Tibial artery (tissue), 4 donors: Measurements from ENCODE around the gene MTHFD2L.
A peak's percentile ranks its signal among the peaks of the same experiment; 100 is the strongest.

Experiments used
- DNase-seq, 2 donors: peaks; one replicate each; pipeline ENCODE4 v3.0.0-alpha.2; 2019
- H3K27ac ChIP-seq, 2 donors: fragments of 200-600 bp; sonication (generic) in 1 of 2; 1 replicate in 1 of 2; 2 replicates in 1 of 2; pipeline ENCODE4 v1.5.1; 2018 to 2019; ENCODE audit warnings: mild to moderate bottlenecking in 1 of 2
- H3K27me3 ChIP-seq, 2 donors: fragments of 200-600 bp; sonication (generic) in 1 of 2; one replicate each; pipeline versions ENCODE4 v1.5.1 to v1.6.0; 2016 to 2019
- H3K36me3 ChIP-seq, 3 donors: fragments of 200-600 bp; sonication (generic) in 2 of 3; one replicate each; pipeline ENCODE4 v1.5.1; 2016 to 2019; ENCODE audit warnings: mild to moderate bottlenecking in 2 of 3
- H3K4me1 ChIP-seq, 4 donors: fragments of 200-600 bp; sonication (generic) in 2 of 4; 1 replicate in 3 of 4; 2 replicates in 1 of 4; pipeline ENCODE4 v1.5.1; 2016 to 2019
- H3K4me3 ChIP-seq, 2 donors: fragments of 200-600 bp; sonication (generic) in 1 of 2; 1 replicate in 1 of 2; 2 replicates in 1 of 2; pipeline ENCODE4 v1.5.1; 2018 to 2019; ENCODE audit warnings: mild to moderate bottlenecking in 2 of 2
- H3K9me3 ChIP-seq, 3 donors: fragments of 200-600 bp; sonication (generic) in 1 of 3; one replicate each; pipeline ENCODE4 v1.5.1; 2016 to 2019
- CTCF ChIP-seq, 2 experiments: fragments of 200-600 bp in 1 of 2; fragments of 450-650 bp in 1 of 2; IDR thresholded peaks; one replicate each; pipeline ENCODE4 v1.5.1; 2017 to 2019; ENCODE audit warnings: antibody characterized with exemption in 2 of 2, mild to moderate bottlenecking in 1 of 2, moderate library complexity in 1 of 2
- intact Hi-C: fragments of 100-400 bp; cut with DNase I; formaldehyde crosslinking; loops from one replicate; pipeline ENCODE4 v1.15.0; 2023; ENCODE audit warnings: low total_unique reads

Gene MTHFD2L

GRCh38 chr4:74158466-74159142 lies 686 bp downstream of the MTHFD2L start:
- DNase-seq: no peak
- Histone ChIP-seq H3K9me3 (no peaks in the 10 kb centered on the region), H3K4me1 (peaks cover 0 to 12% (median 5%) of the 10 kb centered on the region in 4 donors), H3K36me3 (peaks cover 0 to 4% (median 0%) of the 10 kb centered on the region in 3 donors), H3K4me3 (peak overlapping the region; percentile 66 to 68), H3K27me3 (no peaks in the 10 kb centered on the region), H3K27ac (peak overlapping the region; percentile 81 to 82)
- intact Hi-C loops: loop anchor here (5.0 kb wide), 1 partner anchor 1519 kb away; no protein-coding TSS in a partner anchor
- TF ChIP-seq CTCF (IDR thresholded peaks at IDR 0.05): no peak

GRCh38 chr4:74159143-74159709 lies 1.3 kb downstream of the MTHFD2L start:
- H3K4me3 ChIP-seq: peak overlapping the region; percentile 66 to 68
- intact Hi-C loops: loop anchor here (5.0 kb wide), 1 partner anchor 1518 kb away; no protein-coding TSS in a partner anchor
- peak overlapping the region; percentile 81 to 82 for H3K27ac ChIP-seq
- H3K27me3 ChIP-seq: no peaks in the 10 kb centered on the region
- peaks cover 0 to 4% (median 0%) of the 10 kb centered on the region in 3 donors for H3K36me3 ChIP-seq
- DNase-seq: no peak
- H3K4me1 ChIP-seq: peaks cover 0 to 12% (median 5%) of the 10 kb centered on the region in 4 donors
- TF ChIP-seq CTCF (IDR thresholded peaks at IDR 0.05): no peak
- H3K9me3 ChIP-seq: no peaks in the 10 kb centered on the region

- intact Hi-C loops: no loop called here
- Histone ChIP-seq H3K27me3 (no peaks in the 10 kb centered on the region), H3K4me1 (peaks cover 0 to 12% (median 5%) of the 10 kb centered on the region in 4 donors), H3K9me3 (no peaks in the 10 kb centered on the region), H3K36me3 (peaks cover 0 to 4% (median 0%) of the 10 kb centered on the region in 3 donors), H3K27ac (no peak overlapping the region), H3K4me3 (no peak overlapping the region)
- no peak for TF ChIP-seq CTCF (IDR thresholded peaks at IDR 0.05)
- DNase-seq: no peak
Observed at GRCh38 chr4:74161666-74162450, 3.9 kb downstream of the MTHFD2L start.

GRCh38 chr4:74166135-74166534 lies 8.2 kb downstream of the MTHFD2L start:
- DNase-seq: no peak
- Histone ChIP-seq H3K4me3 (no peak overlapping the region), H3K36me3 (no peaks in the 10 kb centered on the region), H3K27me3 (no peaks in the 10 kb centered on the region), H3K4me1 (no peaks in the 10 kb centered on the region), H3K9me3 (no peaks in the 10 kb centered on the region), H3K27ac (no peak overlapping the region)
- intact Hi-C loops: no loop called here
- TF ChIP-seq CTCF (IDR thresholded peaks at IDR 0.05): no peak

- no peak for TF ChIP-seq CTCF (IDR thresholded peaks at IDR 0.05)
- Histone ChIP-seq H3K27me3 (no peaks in the 10 kb centered on the region), H3K9me3 (no peaks in the 10 kb centered on the region), H3K36me3 (no peaks in the 10 kb centered on the region), H3K27ac (no peak overlapping the region), H3K4me1 (no peaks in the 10 kb centered on the region), H3K4me3 (no peak overlapping the region)
- intact Hi-C loops: no loop called here
- no peak for DNase-seq
Observed at GRCh38 chr4:74166818-74167217, 8.9 kb downstream of the MTHFD2L start.
